ENCODE results near the gene GABRG3. TPM values are rescaled to one million over a fixed set of nuclear protein-coding genes. Genes with fewer than 3 reads are reported as not detected.

The GABRG3 gene
- total RNA-seq, 1 donor from 2014 or later: not detected

GRCh38 chr15:27561816-27562215 lies 590.8 kb downstream of the GABRG3 start:
- intact Hi-C loops (cut with micrococcal nuclease): no loop called here

GRCh38 chr15:27563765-27564370 lies 592.9 kb downstream of the GABRG3 start:
- intact Hi-C loops (cut with micrococcal nuclease): no loop called here

- intact Hi-C loops (cut with micrococcal nuclease): no loop called here
Measured at GRCh38 chr15:27564656-27565055, 593.7 kb downstream of the GABRG3 start.

- intact Hi-C loops (cut with micrococcal nuclease): no loop called here
Measured at GRCh38 chr15:27570746-27571145, 599.8 kb downstream of the GABRG3 start.

- intact Hi-C loops (cut with micrococcal nuclease): no loop called here
Measured at GRCh38 chr15:27573805-27574485, 603.0 kb downstream of the GABRG3 start.

GRCh38 chr15:27574541-27575054 lies 603.6 kb downstream of the GABRG3 start:
- intact Hi-C loops (cut with micrococcal nuclease): no loop called here

- intact Hi-C loops (cut with micrococcal nuclease): no loop called here
Measured at GRCh38 chr15:27575521-27575920, 604.5 kb downstream of the GABRG3 start.

GRCh38 chr15:27576576-27576975 lies 605.6 kb downstream of the GABRG3 start:
- intact Hi-C loops (cut with micrococcal nuclease): no loop called here

GRCh38 chr15:27579738-27580137 lies 608.8 kb downstream of the GABRG3 start:
- intact Hi-C loops (cut with micrococcal nuclease): no loop called here

GRCh38 chr15:27582726-27583410 lies 611.9 kb downstream of the GABRG3 start:
- intact Hi-C loops (cut with micrococcal nuclease): no loop called here

GRCh38 chr15:27583651-27584050 lies 612.7 kb downstream of the GABRG3 start:
- intact Hi-C loops (cut with micrococcal nuclease): no loop called here

GRCh38 chr15:27585041-27585640 lies 614.2 kb downstream of the GABRG3 start:
- intact Hi-C loops (cut with micrococcal nuclease): no loop called here

- intact Hi-C loops (cut with micrococcal nuclease): no loop called here
Measured at GRCh38 chr15:27587810-27588209, 616.8 kb downstream of the GABRG3 start.

GRCh38 chr15:27589260-27589659 lies 618.3 kb downstream of the GABRG3 start:
- intact Hi-C loops (cut with micrococcal nuclease): no loop called here

- intact Hi-C loops (cut with micrococcal nuclease): no loop called here
Measured at GRCh38 chr15:27589782-27590181, 618.8 kb downstream of the GABRG3 start.

Other genes with a start within 250 kb of the GABRG3 start
- not detected in 2 replicates for gene GABRB3, start 198.1 kb upstream of the GABRG3 start, total RNA-seq
- not detected in 2 replicates for gene GABRA5, start 104.1 kb upstream of the GABRG3 start, total RNA-seq

Measured in T-helper 2 cell treated with Interferon-gamma antibody and Interleukin-4, amounts not matched to agents 100 ng/mL and 5 ng/mL, for 36 hours (primary cell).